ENCODE results near the gene SNRPA1. TPM values are rescaled to one million over a fixed set of nuclear protein-coding genes. Genes with fewer than 3 reads are reported as not detected.

Gene SNRPA1
- total and polyA plus RNA-seq, 4 donors = 34.5 to 57.7 (median 51.3) TPM

DNA sequence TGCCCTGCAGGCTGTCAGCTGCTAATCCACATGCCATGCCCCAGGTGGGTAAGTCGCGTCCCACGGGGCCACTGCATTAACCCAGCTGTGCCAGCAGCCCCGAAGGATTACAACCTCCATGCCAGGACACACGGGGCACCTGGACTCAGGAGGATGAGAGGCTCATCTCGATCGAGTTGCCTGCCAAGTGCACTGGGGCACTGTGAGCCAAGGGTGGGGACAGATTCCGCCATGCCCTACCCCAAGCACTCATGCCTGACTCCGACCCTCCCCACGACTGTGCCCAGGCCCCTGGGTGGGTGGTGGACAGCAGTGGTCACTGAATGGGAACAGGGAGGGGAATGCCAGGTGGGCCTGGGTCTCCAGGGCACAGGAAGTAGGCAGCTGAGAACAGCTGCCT is 20.7 kb upstream of the SNRPA1 start:
- no peak overlapping the region for H3K9ac ChIP-seq (ENCODE audit: insufficient read depth in 1 of 2, low read length in 2 of 2)
- H3K27ac ChIP-seq (ENCODE audit: low read depth in 1 of 2, low read length in 1 of 2) = no peak overlapping the region
- DNase-seq = no peak
- peaks cover 0 to 16% (median 0%) of the 10 kb centered on the region in 5 donors for H3K4me1 ChIP-seq (ENCODE audit: control insufficient read depth in 5 of 5, insufficient read depth in 5 of 5, low read length in 5 of 5)
- H3K9me3 ChIP-seq (ENCODE audit: control insufficient read depth in 4 of 4, insufficient read depth in 3 of 4, low read length in 3 of 4) = no peaks in the 10 kb centered on the region
- no peak for TF ChIP-seq CTCF (IDR thresholded peaks at IDR 0.05; ENCODE audit: control extremely low read depth, extremely low read depth)
- no peaks in the 10 kb centered on the region for H3K27me3 ChIP-seq (ENCODE audit: control insufficient read depth in 3 of 3, insufficient read depth in 3 of 3, low read length in 2 of 3)
- no peak overlapping the region for H3K4me3 ChIP-seq
- 89 to 94% methylated on average over 10 of the region's 10 CpGs for WGBS, 2 donors
- peaks cover 0 to 5% (median 0%) of the 10 kb centered on the region in 4 donors for H3K36me3 ChIP-seq (ENCODE audit: control insufficient read depth in 4 of 4, insufficient read depth in 4 of 4, low read length in 4 of 4)
- no peak for ATAC-seq (ENCODE audit: insufficient read depth, low FRiP score)

GRCh38 chr15:101314336-101315125 is 19.5 kb upstream of the SNRPA1 start:
- DNase-seq (no peak), ATAC-seq (ENCODE audit: insufficient read depth, low FRiP score) (peak; percentile 17)
- WGBS, 2 donors = 87 to 89% methylated on average over 19 of the region's 19 CpGs
- H3K9ac ChIP-seq (ENCODE audit: insufficient read depth in 1 of 2, low read length in 2 of 2) = no peak overlapping the region
- H3K4me3 ChIP-seq = no peak overlapping the region
- H3K4me1 ChIP-seq (ENCODE audit: control insufficient read depth in 5 of 5, insufficient read depth in 5 of 5, low read length in 5 of 5) = peaks cover 0 to 10% (median 0%) of the 10 kb centered on the region in 5 donors
- peaks cover 0 to 5% (median 0%) of the 10 kb centered on the region in 4 donors for H3K36me3 ChIP-seq (ENCODE audit: control insufficient read depth in 4 of 4, insufficient read depth in 4 of 4, low read length in 4 of 4)
- H3K9me3 ChIP-seq (ENCODE audit: control insufficient read depth in 4 of 4, insufficient read depth in 3 of 4, low read length in 3 of 4) = no peaks in the 10 kb centered on the region
- TF ChIP-seq CTCF (IDR thresholded peaks at IDR 0.05; ENCODE audit: control extremely low read depth, extremely low read depth) = no peak
- H3K27ac ChIP-seq (ENCODE audit: low read depth in 1 of 2, low read length in 1 of 2) = no peak overlapping the region
- no peaks in the 10 kb centered on the region for H3K27me3 ChIP-seq (ENCODE audit: control insufficient read depth in 3 of 3, insufficient read depth in 3 of 3, low read length in 2 of 3)

DNA sequence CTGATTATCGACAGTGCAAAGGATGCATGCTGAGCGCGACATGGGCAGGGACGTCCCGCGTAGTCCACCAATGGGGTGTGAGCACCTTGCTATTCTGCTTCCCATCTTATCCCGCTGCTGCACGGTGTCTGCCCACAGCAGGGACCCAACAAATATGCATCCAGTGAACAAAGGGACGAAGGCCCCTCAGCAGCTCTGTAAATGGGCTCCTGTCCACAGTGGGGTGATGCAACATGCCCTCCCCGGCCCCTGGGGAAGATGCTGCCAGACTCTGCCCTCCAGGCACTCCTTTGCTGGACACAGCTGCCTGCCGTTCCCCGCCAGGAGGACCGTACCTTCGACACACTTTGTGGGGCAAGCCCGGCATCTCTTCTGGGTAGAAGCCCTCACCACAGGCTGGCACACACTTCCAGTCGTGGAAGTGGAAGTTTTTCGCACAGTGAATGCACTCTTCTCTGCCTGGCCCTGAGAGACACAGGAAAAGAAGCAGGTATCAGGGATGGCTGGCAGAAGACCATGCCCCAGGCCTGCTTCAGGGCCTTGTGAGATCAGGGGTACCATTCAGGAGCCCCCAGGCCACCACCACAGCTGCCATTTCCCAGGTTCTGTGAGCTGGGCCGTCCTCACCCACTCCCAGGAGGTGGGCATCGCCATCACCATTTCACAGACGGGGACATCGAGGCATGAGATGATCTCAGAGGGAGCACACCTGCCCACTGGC is 18.2 kb upstream of the SNRPA1 start:
- H3K36me3 ChIP-seq (ENCODE audit: control insufficient read depth in 4 of 4, insufficient read depth in 4 of 4, low read length in 4 of 4) = peaks cover 0 to 5% (median 0%) of the 10 kb centered on the region in 4 donors
- H3K27me3 ChIP-seq (ENCODE audit: control insufficient read depth in 3 of 3, insufficient read depth in 3 of 3, low read length in 2 of 3) = no peaks in the 10 kb centered on the region
- no peak overlapping the region for H3K27ac ChIP-seq (ENCODE audit: low read depth in 1 of 2, low read length in 1 of 2)
- TF ChIP-seq CTCF (IDR thresholded peaks at IDR 0.05; ENCODE audit: control extremely low read depth, extremely low read depth) = no peak
- H3K9ac ChIP-seq (ENCODE audit: insufficient read depth in 1 of 2, low read length in 2 of 2) = no peak overlapping the region
- H3K9me3 ChIP-seq (ENCODE audit: control insufficient read depth in 4 of 4, insufficient read depth in 3 of 4, low read length in 3 of 4) = no peaks in the 10 kb centered on the region
- ATAC-seq (ENCODE audit: insufficient read depth, low FRiP score) = no peak
- H3K4me1 ChIP-seq (ENCODE audit: control insufficient read depth in 5 of 5, insufficient read depth in 5 of 5, low read length in 5 of 5) = no peaks in the 10 kb centered on the region
- 90 to 94% methylated on average over 21 of the region's 21 CpGs for WGBS, 2 donors
- DNase-seq = no peak
- no peak overlapping the region for H3K4me3 ChIP-seq

All from lung (tissue), 12 donors.